ENCODE results near the gene C3orf33. TPM values are rescaled to one million over a fixed set of nuclear protein-coding genes. Genes with fewer than 3 reads are reported as not detected.

The C3orf33 gene
- total RNA-seq, 1 experiment from 2014 or later = 2.9 TPM

GRCh38 chr3:155771126-155771525, 35.0 kb downstream of the C3orf33 start:
- Histone ChIP-seq H3K23ac (ENCODE audit: insufficient read length, low read depth, low read length) (no peak overlapping the region), H3K4me1 (ENCODE audit: insufficient read depth, low read length) (no peaks in the 10 kb centered on the region), H4K5ac (ENCODE audit: insufficient read length, low read depth, low read length) (no peak overlapping the region), H4K20me1 (ENCODE audit: control insufficient read depth, insufficient read depth, insufficient read length) (no peaks in the 10 kb centered on the region), H3K56ac (ENCODE audit: insufficient read length, low read depth, low read length) (no peak overlapping the region), H2AFZ (ENCODE audit: low read length) (no peak overlapping the region), H2BK20ac (ENCODE audit: low read depth, low read length, poor library complexity, severe bottlenecking) (no peak overlapping the region), H3K4ac (ENCODE audit: low read depth, low read length) (no peak overlapping the region), H2BK120ac (ENCODE audit: low read depth, low read length, poor library complexity, severe bottlenecking) (no peak overlapping the region), H3T11ph (ENCODE audit: low read length) (no peak overlapping the region), H2BK15ac (ENCODE audit: low read depth, low read length) (no peak overlapping the region), H3K27ac (ENCODE audit: insufficient read length, low read depth, low read length) (no peak overlapping the region), H3K79me1 (ENCODE audit: insufficient read depth, low read depth, low read length, poor library complexity, severe bottlenecking) (no peaks in the 10 kb centered on the region), H3K14ac (ENCODE audit: insufficient read depth, low read length) (no peak overlapping the region), H3K23me2 (ENCODE audit: insufficient read length, low read depth, low read length, poor library complexity, severe bottlenecking) (no peaks in the 10 kb centered on the region), H4K91ac (ENCODE audit: insufficient read length, low read depth, low read length) (no peak overlapping the region), H3K9me3 (ENCODE audit: control insufficient read depth, low read depth, low read length) (no peaks in the 10 kb centered on the region), H3K9ac (ENCODE audit: extremely low read depth, insufficient read length, low read length) (no peak overlapping the region), H2AK5ac (ENCODE audit: insufficient read length, low read length) (no peak overlapping the region), H3K79me2 (ENCODE audit: insufficient read depth, low read length) (no peaks in the 10 kb centered on the region), H3K27me3 (ENCODE audit: insufficient read depth, low read length) (no peaks in the 10 kb centered on the region), H3K18ac (ENCODE audit: insufficient read length, low read depth, low read length) (no peak overlapping the region), H4K8ac (replicated peaks; ENCODE audit: insufficient read length, low read depth, low read length) (no peak overlapping the region), H3K4me2 (ENCODE audit: insufficient read depth, insufficient read length, low read length) (no peak overlapping the region), H2BK12ac (ENCODE audit: insufficient read length, low read depth, low read length) (no peak overlapping the region), H2BK5ac (ENCODE audit: insufficient read length, low read length) (no peak overlapping the region)
- Mint-ChIP-seq H3K36me3 (ENCODE audit: insufficient read depth in 1 of 3, low read depth in 3 of 3) (peaks cover 11 to 28% (median 21%) of the 10 kb centered on the region in 3 experiments; a peak in 6 of 7 replicates), H3K4me3 (no peak overlapping the region), H3K9me3 (peaks cover 8 to 14% of the 10 kb centered on the region in 2 experiments), H3K27me3 (ENCODE audit: low read depth) (no peaks in the 10 kb centered on the region), H3K27ac (no peak overlapping the region), H3K4me1 (peaks cover 0 to 5% of the 10 kb centered on the region in 2 experiments; a peak in 2 of 4 replicates)
- TF ChIP-seq, protein P1, sequence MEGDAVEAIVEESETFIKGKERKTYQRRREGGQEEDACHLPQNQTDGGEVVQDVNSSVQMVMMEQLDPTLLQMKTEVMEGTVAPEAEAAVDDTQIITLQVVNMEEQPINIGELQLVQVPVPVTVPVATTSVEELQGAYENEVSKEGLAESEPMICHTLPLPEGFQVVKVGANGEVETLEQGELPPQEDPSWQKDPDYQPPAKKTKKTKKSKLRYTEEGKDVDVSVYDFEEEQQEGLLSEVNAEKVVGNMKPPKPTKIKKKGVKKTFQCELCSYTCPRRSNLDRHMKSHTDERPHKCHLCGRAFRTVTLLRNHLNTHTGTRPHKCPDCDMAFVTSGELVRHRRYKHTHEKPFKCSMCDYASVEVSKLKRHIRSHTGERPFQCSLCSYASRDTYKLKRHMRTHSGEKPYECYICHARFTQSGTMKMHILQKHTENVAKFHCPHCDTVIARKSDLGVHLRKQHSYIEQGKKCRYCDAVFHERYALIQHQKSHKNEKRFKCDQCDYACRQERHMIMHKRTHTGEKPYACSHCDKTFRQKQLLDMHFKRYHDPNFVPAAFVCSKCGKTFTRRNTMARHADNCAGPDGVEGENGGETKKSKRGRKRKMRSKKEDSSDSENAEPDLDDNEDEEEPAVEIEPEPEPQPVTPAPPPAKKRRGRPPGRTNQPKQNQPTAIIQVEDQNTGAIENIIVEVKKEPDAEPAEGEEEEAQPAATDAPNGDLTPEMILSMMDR (conservative IDR thresholded peaks at IDR 0.05) = no peak
- WGBS (ENCODE audit: extremely low coverage, insufficient read length, low lambda C conversion rate) = no CpG with 5 or more reads among the region's 6 CpGs
- DNase-seq = no peak
